ENCODE data around the gene ANXA5.

Gene ANXA5

GRCh38 chr4:121658125-121658524 is 38.7 kb downstream of the ANXA5 start:
- no peak for DNase-seq (ENCODE audit: low read depth)
- TF ChIP-seq, protein P1, sequence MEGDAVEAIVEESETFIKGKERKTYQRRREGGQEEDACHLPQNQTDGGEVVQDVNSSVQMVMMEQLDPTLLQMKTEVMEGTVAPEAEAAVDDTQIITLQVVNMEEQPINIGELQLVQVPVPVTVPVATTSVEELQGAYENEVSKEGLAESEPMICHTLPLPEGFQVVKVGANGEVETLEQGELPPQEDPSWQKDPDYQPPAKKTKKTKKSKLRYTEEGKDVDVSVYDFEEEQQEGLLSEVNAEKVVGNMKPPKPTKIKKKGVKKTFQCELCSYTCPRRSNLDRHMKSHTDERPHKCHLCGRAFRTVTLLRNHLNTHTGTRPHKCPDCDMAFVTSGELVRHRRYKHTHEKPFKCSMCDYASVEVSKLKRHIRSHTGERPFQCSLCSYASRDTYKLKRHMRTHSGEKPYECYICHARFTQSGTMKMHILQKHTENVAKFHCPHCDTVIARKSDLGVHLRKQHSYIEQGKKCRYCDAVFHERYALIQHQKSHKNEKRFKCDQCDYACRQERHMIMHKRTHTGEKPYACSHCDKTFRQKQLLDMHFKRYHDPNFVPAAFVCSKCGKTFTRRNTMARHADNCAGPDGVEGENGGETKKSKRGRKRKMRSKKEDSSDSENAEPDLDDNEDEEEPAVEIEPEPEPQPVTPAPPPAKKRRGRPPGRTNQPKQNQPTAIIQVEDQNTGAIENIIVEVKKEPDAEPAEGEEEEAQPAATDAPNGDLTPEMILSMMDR (IDR thresholded peaks at IDR 0.05; ENCODE audit: low read length, missing control alignments), result no peak
- H3K4me3 ChIP-seq (replicated peaks; ENCODE audit: low read depth, low read length), result no peak overlapping the region

DNA sequence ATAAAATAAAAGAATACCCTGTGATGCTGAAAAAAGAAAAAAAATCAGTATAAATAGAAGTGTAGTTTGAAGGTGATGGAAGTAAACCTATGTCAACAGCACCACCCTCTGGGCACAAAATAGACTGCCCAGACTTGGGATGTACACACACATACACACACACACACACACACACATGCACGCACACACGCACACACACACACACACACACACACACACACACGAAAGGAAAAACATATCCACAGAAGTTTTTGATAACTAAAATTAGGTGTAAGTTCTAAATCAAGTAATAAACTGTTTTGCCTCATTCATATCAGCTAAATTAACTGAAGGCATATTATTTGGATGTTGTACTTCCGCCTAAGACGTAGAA is 40.5 kb downstream of the ANXA5 start:
- TF ChIP-seq, protein P1 (IDR thresholded peaks at IDR 0.05; ENCODE audit: low read length, missing control alignments), result peak; percentile 56
- no peak overlapping the region for H3K4me3 ChIP-seq (replicated peaks; ENCODE audit: low read depth, low read length)
- DNase-seq (ENCODE audit: low read depth), result peak; percentile 88

DNA sequence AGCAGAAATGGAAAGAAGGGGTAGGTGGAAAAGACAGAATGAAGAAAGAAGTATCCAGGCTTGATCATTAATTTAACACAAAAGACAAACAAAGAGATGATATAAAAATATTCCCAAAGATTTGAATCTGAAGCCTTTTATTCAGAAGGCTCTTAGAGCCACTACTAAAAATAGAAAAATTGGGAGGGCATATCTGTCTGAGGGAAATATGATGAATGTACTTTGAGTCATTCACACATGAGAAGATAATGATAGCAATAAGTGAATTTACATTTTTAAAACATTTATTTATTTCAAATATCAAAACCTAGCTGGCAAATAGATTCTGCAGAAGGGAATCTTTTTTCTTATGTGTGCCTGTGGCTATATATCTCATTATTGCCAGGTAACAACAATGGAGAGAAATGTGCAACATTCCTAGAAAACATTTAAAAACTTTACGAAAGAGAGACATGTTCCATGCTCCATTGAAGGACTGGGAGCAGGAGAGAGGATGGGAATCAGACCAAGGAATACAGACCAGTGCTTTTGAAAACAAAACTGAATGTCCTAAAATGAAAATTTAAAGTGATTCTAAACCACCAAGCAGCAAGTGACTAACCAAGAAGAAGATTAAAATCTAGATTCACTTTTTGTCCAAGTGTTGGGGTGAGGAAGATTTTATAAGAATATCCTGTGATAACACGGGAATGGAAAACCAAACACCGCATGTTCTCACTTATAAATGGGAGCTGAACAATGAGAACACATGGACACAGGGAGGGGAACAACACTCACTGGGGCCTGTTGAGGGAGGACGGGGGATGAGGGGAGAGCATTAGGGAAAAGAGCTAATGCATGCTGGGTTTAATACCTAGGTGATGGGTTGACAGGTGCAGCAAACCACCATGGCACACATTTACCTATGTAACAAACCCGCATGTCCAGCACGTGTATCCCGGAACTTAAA is 41.2 kb downstream of the ANXA5 start:
- no peak overlapping the region for H3K4me3 ChIP-seq (replicated peaks; ENCODE audit: low read depth, low read length)
- no peak for DNase-seq (ENCODE audit: low read depth)
- TF ChIP-seq, protein P1 (IDR thresholded peaks at IDR 0.05; ENCODE audit: low read length, missing control alignments), result no peak

GRCh38 chr4:121654738-121655137 is 42.0 kb downstream of the ANXA5 start:
- TF ChIP-seq, protein P1 (IDR thresholded peaks at IDR 0.05; ENCODE audit: low read length, missing control alignments), result no peak
- no peak overlapping the region for H3K4me3 ChIP-seq (replicated peaks; ENCODE audit: low read depth, low read length)
- no peak for DNase-seq (ENCODE audit: low read depth)

DNA sequence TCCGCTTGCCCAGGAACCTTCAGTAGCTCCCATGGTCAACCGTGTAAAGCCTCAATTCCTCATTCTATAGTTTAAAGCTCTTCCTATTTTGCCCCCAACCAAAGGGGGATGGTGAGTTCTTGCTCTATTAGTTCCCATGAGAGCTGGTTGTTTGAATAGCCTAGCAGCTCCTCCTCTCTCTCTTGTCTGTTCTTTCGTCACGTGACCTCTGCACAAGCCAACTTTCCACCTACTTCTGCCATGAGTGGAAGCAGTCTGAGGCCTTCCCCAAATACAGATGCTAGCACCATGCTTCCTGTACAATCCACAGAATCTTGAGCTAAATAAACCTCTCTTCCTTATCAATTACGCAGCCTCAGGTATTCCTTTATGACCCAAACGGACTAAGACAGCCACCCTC is 42.8 kb downstream of the ANXA5 start:
- no peak for DNase-seq (ENCODE audit: low read depth)
- H3K4me3 ChIP-seq (replicated peaks; ENCODE audit: low read depth, low read length), result no peak overlapping the region
- TF ChIP-seq, protein P1 (IDR thresholded peaks at IDR 0.05; ENCODE audit: low read length, missing control alignments), result no peak

GRCh38 chr4:121653214-121653613 is 43.6 kb downstream of the ANXA5 start:
- TF ChIP-seq, protein P1 (IDR thresholded peaks at IDR 0.05; ENCODE audit: low read length, missing control alignments), result no peak
- H3K4me3 ChIP-seq (replicated peaks; ENCODE audit: low read depth, low read length), result no peak overlapping the region
- no peak for DNase-seq (ENCODE audit: low read depth)

GRCh38 chr4:121651597-121651996 is 45.2 kb downstream of the ANXA5 start:
- TF ChIP-seq, protein P1 (IDR thresholded peaks at IDR 0.05; ENCODE audit: low read length, missing control alignments), result no peak
- DNase-seq (ENCODE audit: low read depth), result no peak
- no peak overlapping the region for H3K4me3 ChIP-seq (replicated peaks; ENCODE audit: low read depth, low read length)
